CD14-positive monocyte (primary cell): ENCODE data around the gene COPB1. TPM values are rescaled to one million over a fixed set of nuclear protein-coding genes. Genes with fewer than 3 reads are reported as not detected.

Experiments used
- DNase-seq, 3 donors: peaks; one replicate each; pipeline ENCODE4 v3.0.0-alpha.2; 2011 to 2022
- H2AFZ ChIP-seq: 2 replicates; pipeline ENCODE4 v1.6.0; 2012; ENCODE audit warnings: mild to moderate bottlenecking, low read depth, low read length, inconsistent platforms; ENCODE audit not compliant: insufficient read depth, poor library complexity, severe bottlenecking
- H3K27ac ChIP-seq, 2 donors: 1 replicate in 1 of 2; 2 replicates in 1 of 2; pipeline ENCODE4 v1.5.1; 2012 to 2013; ENCODE audit warnings: low read length in 2 of 2, control low read depth in 1 of 2, inconsistent platforms in 1 of 2, low read depth in 1 of 2, mild to moderate bottlenecking in 1 of 2
- H3K27me3 ChIP-seq, 2 donors: one replicate each; pipeline versions ENCODE4 v1.6.0 to v1.6.1; 2011 to 2013; ENCODE audit warnings: low read length in 2 of 2; ENCODE audit not compliant: control insufficient read depth in 2 of 2, insufficient read depth in 2 of 2
- H3K36me3 ChIP-seq, 2 donors: replicated peaks in 1 of 2; 1 replicate in 1 of 2; 2 replicates in 1 of 2; pipeline versions ENCODE4 v1.5.1 to v1.6.1; 2012 to 2013; ENCODE audit warnings: low read length in 2 of 2, control low read depth in 1 of 2, inconsistent platforms in 1 of 2, mild to moderate bottlenecking in 1 of 2; ENCODE audit not compliant: insufficient read depth in 2 of 2, control insufficient read depth in 1 of 2
- H3K4me1 ChIP-seq, 2 donors: 1 replicate in 1 of 2; 2 replicates in 1 of 2; pipeline versions ENCODE4 v1.5.1 to v1.6.1; 2012 to 2013; ENCODE audit warnings: low read length in 2 of 2, control low read depth in 1 of 2, inconsistent platforms in 1 of 2, mild to moderate bottlenecking in 1 of 2, moderate library complexity in 1 of 2; ENCODE audit not compliant: insufficient read depth in 2 of 2, control insufficient read depth in 1 of 2
- H3K4me2 ChIP-seq: replicated peaks from 2 replicates; pipeline ENCODE3; 2012; ENCODE audit warnings: low read length, moderate library complexity, mild to moderate bottlenecking; ENCODE audit not compliant: poor library complexity, severe bottlenecking; ENCODE audit errors: extremely low read depth
- H3K4me3 ChIP-seq, 3 experiments: fragments of 200-600 bp in 1 of 3; sonication (generic) in 1 of 3; replicated peaks in 1 of 3; 1 replicate in 2 of 3; 2 replicates in 1 of 3; pipeline ENCODE4 v1.5.1; 2011 to 2013; ENCODE audit warnings: low read length in 3 of 3, mild to moderate bottlenecking in 3 of 3, control low read depth in 2 of 3, low read depth in 2 of 3, inconsistent platforms in 1 of 3, moderate library complexity in 1 of 3
- H3K79me2 ChIP-seq: 2 replicates; pipeline ENCODE4 v1.6.0; 2012; ENCODE audit warnings: mild to moderate bottlenecking, control low read depth, inconsistent platforms, low read length, moderate library complexity; ENCODE audit not compliant: insufficient read depth
- H3K9ac ChIP-seq: 2 replicates; pipeline ENCODE4 v1.6.0; 2017; ENCODE audit warnings: low read length, mild to moderate bottlenecking; ENCODE audit not compliant: insufficient read depth, poor library complexity, severe bottlenecking
- H3K9me3 ChIP-seq, 2 donors: replicated peaks in 1 of 2; 1 replicate in 1 of 2; 2 replicates in 1 of 2; pipeline versions ENCODE4 v1.5.1 to v1.6.1; 2012 to 2013; ENCODE audit warnings: low read length in 2 of 2, control low read depth in 1 of 2; ENCODE audit not compliant: control insufficient read depth in 1 of 2, insufficient read depth in 1 of 2
- H4K20me1 ChIP-seq: 2 replicates; pipeline ENCODE4 v1.6.0; 2012; ENCODE audit warnings: mild to moderate bottlenecking, low read length, control low read depth, moderate library complexity; ENCODE audit not compliant: insufficient read depth
- H3K27ac Mint-ChIP-seq, 7 donors: one replicate each; pipeline ENCODE4 v1.8.0; 2020; ENCODE audit warnings: mild to moderate bottlenecking in 7 of 7, mixed read lengths in 7 of 7, moderate library complexity in 6 of 7, inconsistent platforms in 2 of 7
- H3K27me3 Mint-ChIP-seq, 3 donors: one replicate each; pipeline ENCODE4 v1.8.0; 2021 to 2022; ENCODE audit warnings: low read depth in 3 of 3, mild to moderate bottlenecking in 3 of 3, mixed read lengths in 3 of 3, moderate library complexity in 3 of 3, inconsistent platforms in 1 of 3
- H3K36me3 Mint-ChIP-seq, 2 donors: one replicate each; pipeline ENCODE4 v1.8.0; 2020; ENCODE audit warnings: mixed read lengths in 2 of 2, inconsistent platforms in 1 of 2, mild to moderate bottlenecking in 1 of 2
- H3K4me1 Mint-ChIP-seq: one replicate; pipeline ENCODE4 v1.8.0; 2020; ENCODE audit warnings: mild to moderate bottlenecking, mixed read lengths
- H3K4me3 Mint-ChIP-seq, 2 donors: one replicate each; pipeline ENCODE4 v1.8.0; 2020; ENCODE audit warnings: mild to moderate bottlenecking in 2 of 2, mixed read lengths in 2 of 2, moderate library complexity in 1 of 2
- H3K9me3 Mint-ChIP-seq, 7 donors: one replicate each; pipeline ENCODE4 v1.8.0; 2020 to 2022; ENCODE audit warnings: mixed read lengths in 7 of 7, mild to moderate bottlenecking in 6 of 7, moderate library complexity in 6 of 7, inconsistent platforms in 2 of 7
- CTCF ChIP-seq: fragments of 200-600 bp; IDR thresholded peaks from one replicate; pipeline ENCODE4 v1.8.0; 2022; ENCODE audit warnings: antibody characterized with exemption, mild to moderate bottlenecking
- WGBS: methylation state at CpG from one replicate; pipeline ENCODE4 v1.1.5; 2013; ENCODE audit warnings: missing lambda C conversion rate; ENCODE audit not compliant: insufficient coverage; 5-methylcytosine and 5-hydroxymethylcytosine counted together
- intact Hi-C, 2 donors: fragments of 100-400 bp; cut with micrococcal nuclease; formaldehyde crosslinking; loops; one replicate each; pipeline versions ENCODE4 v1.15.0 to v1.15.1; 2023
- polyA plus RNA-seq, 3 donors: library from polyadenylated mRNA; depleted of rRNA in 1 of 3; unstranded in 2 of 3; stranded (reverse) in 1 of 3; fragments of 300-500 nt in 2 of 3; fragments of >200 nt in 1 of 3; fragmentation: Illumina TruSeq in 2 of 3; gene quantifications; 1 replicate in 2 of 3; 2 replicates in 1 of 3; pipeline ENCODE4 v1.2.3, GENCODE V29; 2012 to 2021

COPB1 gene
- polyA plus RNA-seq, 3 donors, result 37.8 to 108 (median 87.1) TPM

- Mint-ChIP-seq H3K9me3 (no peaks in the 10 kb centered on the region), H3K27ac (no peak overlapping the region), H3K27me3 (peaks cover 0 to 1% (median 0%) of the 10 kb centered on the region in 3 donors), H3K36me3 (no peaks in the 10 kb centered on the region), H3K4me1 (peaks cover 2% of the 10 kb centered on the region), H3K4me3 (no peak overlapping the region)
- no peaks in the 10 kb centered on the region for H3K79me2 ChIP-seq
- intact Hi-C loops, result no loop called here
- H3K4me3 ChIP-seq, result no peak overlapping the region
- DNase-seq, result no peak
- H3K36me3 ChIP-seq, result no peaks in the 10 kb centered on the region
- H3K9ac ChIP-seq, result no peak overlapping the region
- H3K4me1 ChIP-seq, result no peaks in the 10 kb centered on the region
- no peaks in the 10 kb centered on the region for H3K27me3 ChIP-seq
- no peak overlapping the region for H3K4me2 ChIP-seq
- no peaks in the 10 kb centered on the region for H3K9me3 ChIP-seq
- no peaks in the 10 kb centered on the region for H4K20me1 ChIP-seq
- TF ChIP-seq CTCF, result no peak
- no peak overlapping the region for H2AFZ ChIP-seq
- no CpG with 5 or more reads among the region's 2 CpGs for WGBS
- no peak overlapping the region for H3K27ac ChIP-seq
These were observed 30.3 kb upstream of the COPB1 start for GRCh38 chr11:14529951-14530350.

DNA sequence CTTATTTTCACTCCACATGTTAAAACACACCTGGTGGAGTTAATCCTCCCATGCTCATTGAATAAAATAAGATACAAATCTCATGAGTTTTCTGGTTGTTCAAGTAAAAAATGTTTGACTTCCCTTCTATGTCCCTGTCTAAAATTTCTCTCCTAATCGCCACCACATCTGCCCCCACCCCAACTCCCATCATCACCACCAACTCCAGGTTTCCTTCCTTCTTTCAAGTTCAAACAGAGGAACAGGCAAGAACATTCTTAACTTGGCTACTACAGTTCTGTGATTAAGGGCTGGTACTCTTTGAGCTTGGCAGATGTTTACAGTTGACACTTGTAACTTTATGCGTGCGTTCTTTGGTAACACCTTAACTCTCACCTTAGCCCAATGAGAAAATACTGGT is 29.7 kb upstream of the COPB1 start:
- no peak overlapping the region for H3K4me3 ChIP-seq
- no peak overlapping the region for H3K27ac Mint-ChIP-seq
- H3K27me3 ChIP-seq, result no peaks in the 10 kb centered on the region
- H2AFZ ChIP-seq, result no peak overlapping the region
- H3K36me3 ChIP-seq, result no peaks in the 10 kb centered on the region
- H3K4me3 Mint-ChIP-seq, result no peak overlapping the region
- no peaks in the 10 kb centered on the region for H3K9me3 ChIP-seq
- H3K9ac ChIP-seq, result no peak overlapping the region
- no peaks in the 10 kb centered on the region for H3K79me2 ChIP-seq
- 0% methylated on average over 1 of the region's 3 CpGs for WGBS
- no peaks in the 10 kb centered on the region for H3K4me1 ChIP-seq
- intact Hi-C loops, result no loop called here
- H3K27ac ChIP-seq, result no peak overlapping the region
- no peak for DNase-seq
- no peak for TF ChIP-seq CTCF
- peaks cover 2% of the 10 kb centered on the region for H3K4me1 Mint-ChIP-seq
- H4K20me1 ChIP-seq, result no peaks in the 10 kb centered on the region
- H3K36me3 Mint-ChIP-seq, result no peaks in the 10 kb centered on the region
- no peak overlapping the region for H3K4me2 ChIP-seq
- H3K9me3 Mint-ChIP-seq, result no peaks in the 10 kb centered on the region
- H3K27me3 Mint-ChIP-seq, result peaks cover 0 to 1% (median 0%) of the 10 kb centered on the region in 3 donors
